LNCaP clone FGC (cell line): ENCODE measurements around the gene XPR1.

Experiments
- DNase-seq: peaks from one replicate; pipeline ENCODE4 v3.0.0-alpha.2; 2011; ENCODE audit warnings: low read depth
- H3K4me3 ChIP-seq: 2 replicates; pipeline ENCODE4 v1.5.1; 2011; ENCODE audit warnings: mild to moderate bottlenecking, low read depth, low read length, control low read depth
- TF ChIP-seq, protein P1 (sequence below): IDR thresholded peaks from 2 replicates; pipeline ENCODE4 v1.5.1; 2012; ENCODE audit warnings: mild to moderate bottlenecking; ENCODE audit not compliant: control insufficient read depth, insufficient read depth; ENCODE audit errors: extremely low read depth

The XPR1 gene

DNA sequence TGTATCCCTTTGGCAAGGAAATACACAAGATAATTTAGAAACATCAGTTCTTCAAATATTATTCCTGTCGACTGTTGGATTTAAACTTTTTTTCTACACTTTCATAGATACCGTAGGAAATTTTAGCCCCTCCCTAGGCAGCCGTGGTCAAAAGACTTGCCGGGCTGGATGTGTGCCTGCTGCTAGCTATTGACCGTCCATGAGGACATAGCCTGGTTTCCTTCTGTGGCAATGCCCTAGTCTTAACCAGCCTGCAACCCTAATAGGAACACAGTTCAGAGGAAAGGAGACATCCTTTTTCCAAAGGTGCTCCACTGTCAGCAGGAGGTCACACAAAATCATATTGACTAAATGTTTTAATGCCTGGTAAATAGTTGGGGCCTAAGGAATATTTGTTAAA is 260.4 kb downstream of the XPR1 start:
- DNase-seq, result no peak

DNA sequence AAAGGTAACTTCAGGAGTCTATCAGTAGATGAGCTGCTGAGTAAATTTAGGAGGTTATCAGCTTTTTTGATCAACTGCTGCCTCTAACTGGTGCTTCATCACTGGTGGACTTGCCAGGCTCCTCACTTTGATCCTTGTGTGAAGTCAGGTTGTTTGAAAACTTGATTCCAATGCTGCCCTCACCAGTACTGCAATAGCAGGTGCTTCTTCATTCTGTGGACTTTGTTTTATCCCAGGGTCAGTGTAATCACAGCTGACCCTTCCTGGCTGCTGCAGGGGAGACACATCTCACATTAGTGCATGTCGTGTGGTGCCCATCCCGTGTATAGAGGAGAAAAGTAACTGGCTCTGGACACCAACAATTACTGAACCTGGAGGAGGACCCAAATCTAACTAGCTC is 260.9 kb downstream of the XPR1 start:
- DNase-seq, result no peak
- no peak overlapping the region for H3K4me3 ChIP-seq
- TF ChIP-seq, protein P1, sequence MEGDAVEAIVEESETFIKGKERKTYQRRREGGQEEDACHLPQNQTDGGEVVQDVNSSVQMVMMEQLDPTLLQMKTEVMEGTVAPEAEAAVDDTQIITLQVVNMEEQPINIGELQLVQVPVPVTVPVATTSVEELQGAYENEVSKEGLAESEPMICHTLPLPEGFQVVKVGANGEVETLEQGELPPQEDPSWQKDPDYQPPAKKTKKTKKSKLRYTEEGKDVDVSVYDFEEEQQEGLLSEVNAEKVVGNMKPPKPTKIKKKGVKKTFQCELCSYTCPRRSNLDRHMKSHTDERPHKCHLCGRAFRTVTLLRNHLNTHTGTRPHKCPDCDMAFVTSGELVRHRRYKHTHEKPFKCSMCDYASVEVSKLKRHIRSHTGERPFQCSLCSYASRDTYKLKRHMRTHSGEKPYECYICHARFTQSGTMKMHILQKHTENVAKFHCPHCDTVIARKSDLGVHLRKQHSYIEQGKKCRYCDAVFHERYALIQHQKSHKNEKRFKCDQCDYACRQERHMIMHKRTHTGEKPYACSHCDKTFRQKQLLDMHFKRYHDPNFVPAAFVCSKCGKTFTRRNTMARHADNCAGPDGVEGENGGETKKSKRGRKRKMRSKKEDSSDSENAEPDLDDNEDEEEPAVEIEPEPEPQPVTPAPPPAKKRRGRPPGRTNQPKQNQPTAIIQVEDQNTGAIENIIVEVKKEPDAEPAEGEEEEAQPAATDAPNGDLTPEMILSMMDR, result no peak

More for the DNA sequence above, 260.4 kb downstream of the XPR1 start:
- H3K4me3 ChIP-seq, result no peak overlapping the region
- TF ChIP-seq, protein P1, result no peak

DNA sequence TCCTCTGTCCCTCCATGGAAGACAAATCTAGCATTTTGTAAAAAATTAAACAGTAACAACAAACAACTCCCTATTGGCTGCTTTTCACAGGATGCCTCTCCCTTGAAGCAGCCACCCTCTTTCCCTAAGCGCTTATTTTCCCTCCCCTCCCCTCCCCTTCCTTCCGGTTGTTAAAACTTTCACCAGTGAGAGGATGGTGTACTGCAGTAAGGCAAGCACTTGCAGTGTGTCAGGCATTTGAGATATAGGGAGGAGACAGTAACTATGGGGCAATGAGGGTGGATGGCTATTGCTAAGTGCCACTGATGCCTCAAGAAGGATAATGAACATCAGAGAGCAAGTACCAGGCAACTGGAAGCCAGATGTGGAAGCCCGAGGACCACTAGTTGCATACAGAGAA is 261.8 kb downstream of the XPR1 start:
- TF ChIP-seq, protein P1, result no peak
- DNase-seq, result no peak
- no peak overlapping the region for H3K4me3 ChIP-seq

DNA sequence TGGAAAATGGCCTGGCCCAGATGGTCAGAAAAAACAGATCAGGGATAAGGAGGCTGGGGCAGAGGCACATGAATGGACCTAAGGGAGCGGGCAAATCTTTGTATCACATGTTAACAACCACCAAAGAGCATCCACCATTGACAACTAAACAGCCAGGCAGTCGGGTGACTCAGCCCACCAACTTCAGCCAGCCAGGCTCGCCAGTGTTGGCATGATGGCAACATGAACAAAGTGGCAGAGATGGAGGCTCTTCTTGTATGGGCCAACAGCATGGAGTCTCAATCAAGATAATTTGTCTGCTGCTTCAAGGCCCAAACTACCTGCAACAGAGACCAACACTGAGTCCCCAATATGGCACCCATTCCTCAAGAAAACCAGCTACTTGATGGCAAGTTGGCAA is 264.3 kb downstream of the XPR1 start:
- H3K4me3 ChIP-seq, result no peak overlapping the region
- TF ChIP-seq, protein P1, result no peak
- DNase-seq, result no peak

DNA sequence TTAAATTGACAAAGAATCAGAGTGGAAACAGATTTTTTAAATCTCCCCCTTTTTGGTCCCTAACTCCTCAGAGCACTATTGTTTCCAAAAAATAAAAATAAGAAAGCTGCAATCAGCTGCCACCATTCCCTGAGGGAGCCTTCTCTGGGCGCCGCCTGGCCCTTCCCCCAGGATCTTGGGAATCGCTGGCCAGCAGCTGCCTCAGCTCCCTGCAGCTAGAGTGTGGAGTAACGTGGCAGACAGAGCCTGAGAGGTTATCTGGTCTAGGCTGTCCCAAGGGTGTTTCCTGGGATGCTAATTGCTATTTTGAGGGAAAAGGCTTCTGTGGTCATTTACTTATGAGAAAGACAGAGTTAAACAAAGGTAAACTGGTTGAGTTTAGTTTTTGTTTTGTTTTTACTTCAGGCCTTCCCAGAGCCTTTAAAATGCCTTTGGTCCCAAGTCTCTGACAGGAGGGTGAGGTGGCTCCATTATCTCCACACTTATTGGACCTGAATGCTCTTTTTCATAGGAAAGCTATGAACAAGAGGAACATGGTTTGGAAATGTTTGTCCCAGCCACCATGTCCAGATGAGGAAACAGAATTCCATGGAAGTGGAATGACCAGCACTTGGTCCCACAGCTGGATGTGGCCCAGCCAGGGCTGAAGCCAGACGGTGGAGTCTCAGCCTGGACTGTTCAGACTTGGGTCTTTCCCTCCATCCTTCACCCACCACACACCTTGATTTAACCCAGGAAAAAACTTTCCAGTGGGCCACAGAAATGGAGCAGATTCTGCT is 266.8 kb downstream of the XPR1 start:
- TF ChIP-seq, protein P1, result no peak
- H3K4me3 ChIP-seq, result no peak overlapping the region
- DNase-seq, result no peak

DNA sequence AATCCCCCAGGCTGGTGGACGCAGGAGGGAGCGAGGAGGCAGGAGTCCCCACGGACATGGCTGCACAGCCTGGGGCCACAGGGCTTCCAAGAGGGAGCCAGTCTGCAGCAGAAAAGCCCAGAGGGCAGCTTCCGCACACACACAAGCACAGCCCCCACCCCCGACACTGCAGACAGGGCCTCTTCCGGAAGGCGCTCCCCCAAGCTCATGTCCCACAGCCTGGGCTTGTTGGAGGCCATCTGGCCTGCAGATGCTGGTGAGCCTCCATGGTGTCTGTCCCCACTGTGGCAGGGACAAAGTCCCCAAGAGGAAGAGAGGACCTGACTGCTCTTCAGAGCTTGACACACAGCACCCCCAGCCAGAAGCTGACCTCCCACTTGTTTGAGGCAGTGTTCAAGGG is 267.4 kb downstream of the XPR1 start:
- H3K4me3 ChIP-seq, result no peak overlapping the region
- TF ChIP-seq, protein P1, result no peak
- DNase-seq, result no peak
